22Rv1 (cell line): ENCODE measurements around the gene SPATA9.

ENCODE experiments used
- H3K27ac ChIP-seq: fragments of 450-650 bp; 2 replicates; pipeline ENCODE4 v1.5.1; 2017
- CTCF ChIP-seq: fragments of 450-650 bp; IDR thresholded peaks from 2 replicates; pipeline ENCODE4 v1.5.1; 2017; ENCODE audit warnings: mild to moderate bottlenecking
- ZFX ChIP-seq: fragments of 450-650 bp; IDR thresholded peaks from 2 replicates; pipeline ENCODE4 v1.6.1; 2017; ENCODE audit warnings: antibody characterized with exemption, borderline replicate concordance

Gene SPATA9

GRCh38 chr5:95682891-95683290 is at the start of gene SPATA9:
Gene SPATA9, minus strand, starts transcription at chr5:95682991. Its CDS starts 137 bp downstream, at chr5:95682854.
- H3K27ac ChIP-seq: no peak within 1 kb of the TSS
- no peak for TF ChIP-seq ZFX
- TF ChIP-seq CTCF: no peak

DNA sequence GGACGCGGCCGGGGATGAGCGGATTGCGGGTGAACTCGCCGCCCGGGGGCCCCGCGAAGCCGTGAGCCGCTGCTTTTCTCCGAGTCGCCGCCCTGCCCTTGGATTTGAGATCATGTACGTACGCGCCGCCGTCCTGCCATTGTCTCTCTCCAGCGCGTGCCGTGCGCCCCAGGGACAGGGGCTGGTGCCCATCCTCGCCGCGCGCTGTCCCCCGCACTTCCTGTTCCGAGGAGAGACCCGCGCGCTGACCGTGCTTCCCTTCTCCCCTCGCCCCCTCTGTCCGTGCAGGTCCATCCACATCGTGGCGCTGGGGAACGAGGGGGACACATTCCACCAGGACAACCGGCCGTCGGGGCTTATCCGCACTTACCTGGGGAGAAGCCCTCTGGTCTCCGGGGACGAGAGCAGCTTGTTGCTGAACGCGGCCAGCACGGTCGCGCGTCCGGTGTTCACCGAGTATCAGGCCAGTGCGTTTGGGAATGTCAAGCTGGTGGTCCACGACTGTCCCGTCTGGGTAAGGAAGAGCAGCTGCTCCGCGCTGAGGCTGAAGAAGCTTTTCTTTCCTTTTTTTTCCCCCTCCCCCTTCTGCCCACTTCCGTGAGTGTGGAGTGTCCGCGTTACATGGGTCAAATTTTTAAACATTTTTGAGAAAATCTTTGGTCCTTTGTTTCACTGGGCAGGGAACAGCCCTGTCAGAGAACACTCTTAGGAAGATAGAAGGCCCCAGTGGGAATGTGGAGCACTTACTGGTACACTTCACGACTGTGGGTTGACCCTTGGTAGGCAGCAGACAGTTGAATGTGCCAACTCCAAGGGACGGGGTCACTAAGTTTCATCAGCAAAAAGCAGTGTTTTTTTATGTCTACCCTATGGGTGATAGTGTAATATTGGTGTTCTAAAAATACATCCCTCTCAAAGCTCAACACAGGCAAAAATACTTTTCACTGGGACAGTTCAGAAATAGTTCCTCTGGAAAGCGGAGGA is 49.1 kb upstream of the SPATA9 start:
- peak overlapping the region; percentile 7; the same call in 1 of the 2 replicates for H3K27ac ChIP-seq
- no peak for TF ChIP-seq ZFX
- TF ChIP-seq CTCF: no peak

DNA sequence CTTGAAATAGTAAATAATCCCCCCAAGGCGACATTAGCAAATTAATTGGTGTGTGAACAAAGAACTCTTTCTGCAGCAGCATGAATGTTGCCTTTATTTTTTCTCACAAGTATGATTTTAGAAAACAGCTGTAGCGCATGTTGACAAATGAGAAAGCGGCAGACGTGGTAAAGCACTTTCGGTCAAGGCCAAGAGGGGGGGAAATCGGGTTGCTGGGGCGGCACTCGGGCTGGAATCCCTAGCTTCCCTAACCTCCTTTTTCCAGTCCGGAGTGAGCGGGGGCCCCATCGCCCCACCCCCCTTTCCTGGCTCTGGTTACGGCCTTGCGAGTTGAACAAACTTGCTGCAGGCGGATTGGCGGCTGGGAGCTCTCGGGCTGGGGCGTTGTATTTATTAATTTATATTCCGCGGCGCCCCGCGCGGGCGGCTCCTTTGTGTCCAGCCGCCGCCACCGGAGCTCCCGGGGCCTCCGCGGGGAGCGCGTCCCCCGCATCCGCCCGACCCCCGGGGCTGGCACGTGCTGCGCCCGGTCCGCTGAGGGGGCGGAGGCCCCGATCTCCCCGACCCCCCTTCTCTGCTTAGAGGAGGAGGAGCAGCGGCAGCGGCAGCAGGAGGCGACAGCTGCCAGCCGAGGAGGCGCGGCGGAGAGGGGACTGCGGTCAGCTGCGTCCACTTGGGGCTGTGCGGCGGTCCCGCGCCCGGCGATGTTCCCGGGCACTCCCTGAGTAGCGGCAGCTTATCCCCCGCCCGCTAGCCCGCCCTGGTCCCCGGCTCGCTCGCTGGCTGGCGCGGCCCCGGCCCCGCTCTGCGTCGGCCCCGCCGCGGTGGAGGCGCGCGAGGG is 48.2 kb upstream of the SPATA9 start, which contains the start of gene RHOBTB3:
Gene RHOBTB3, plus strand, starts transcription at position 607 of the 841 bp plus-strand sequence. CDS start 347 bp downstream, outside the sequence.
- H3K27ac ChIP-seq: peak within 1 kb of the TSS; percentile 7; the same call in 1 of the 2 replicates
- TF ChIP-seq CTCF (no peak), ZFX (no peak)

DNA sequence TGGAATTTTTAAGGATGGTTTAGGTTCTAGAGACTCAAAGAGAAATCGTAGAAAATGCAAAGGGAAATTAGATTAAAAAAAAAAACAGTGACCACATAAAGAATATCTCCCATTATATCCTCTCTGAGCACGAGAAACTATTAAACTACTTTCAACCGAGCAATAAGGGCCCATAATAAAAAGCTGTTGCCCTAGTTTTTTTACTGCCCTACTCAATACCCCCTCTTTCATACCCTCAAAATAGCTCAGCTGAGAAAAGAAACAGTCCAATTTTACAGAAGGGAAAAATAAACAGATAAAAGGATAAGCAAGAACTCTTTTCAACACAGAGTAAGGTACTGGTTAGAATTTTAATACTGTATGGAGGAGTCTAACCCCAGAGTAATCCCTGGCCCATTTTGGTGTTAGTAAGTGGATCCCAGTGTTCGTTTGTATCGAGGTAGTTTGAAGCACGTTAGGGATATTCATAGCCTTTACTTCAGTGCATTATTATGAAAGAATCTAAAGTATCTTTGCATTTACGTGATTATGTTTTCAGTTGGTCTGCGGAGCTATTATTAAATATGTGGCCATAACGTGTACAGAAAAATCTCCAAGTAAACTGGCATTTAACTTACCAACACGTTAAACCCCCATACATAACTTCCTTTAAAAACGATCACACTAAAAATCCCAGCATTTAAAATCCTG is 47.4 kb upstream of the SPATA9 start:
- TF ChIP-seq CTCF (no peak), ZFX (no peak)
- no peak overlapping the region for H3K27ac ChIP-seq

- TF ChIP-seq ZFX: no peak
- TF ChIP-seq CTCF: no peak
- H3K27ac ChIP-seq: no peak overlapping the region
These were observed 46.6 kb upstream of the SPATA9 start for GRCh38 chr5:95729115-95730010.

DNA sequence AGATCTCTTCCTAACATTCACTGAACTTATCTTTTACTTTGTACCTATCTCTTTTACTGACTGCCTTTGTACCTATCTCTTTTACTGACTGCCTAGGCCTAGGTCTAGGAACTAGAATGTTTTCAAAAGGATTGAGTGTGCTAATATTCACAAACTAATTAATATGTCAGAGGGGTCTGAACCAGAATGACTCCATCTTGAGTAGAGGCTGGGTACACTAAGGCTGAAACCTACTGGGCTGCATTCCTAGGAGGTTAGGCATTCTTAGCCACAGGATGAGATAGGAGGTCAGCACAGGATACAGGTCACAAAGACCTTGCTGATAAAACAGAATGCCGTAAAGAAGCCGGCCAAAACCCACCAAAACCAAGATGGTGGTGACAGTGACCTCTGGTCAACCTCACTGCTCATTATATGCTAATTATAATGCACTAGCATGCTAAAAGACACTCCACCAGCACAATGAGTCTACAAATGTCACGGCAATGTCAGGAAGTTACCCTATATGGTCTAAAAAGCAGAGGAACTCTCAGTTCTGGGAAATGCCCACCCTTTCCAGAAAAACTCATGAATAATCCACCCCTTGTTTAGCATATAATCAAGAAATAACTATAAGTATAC is 45.8 kb upstream of the SPATA9 start:
- TF ChIP-seq CTCF (no peak), ZFX (no peak)
- H3K27ac ChIP-seq: no peak overlapping the region
